Neural progenitor cell (in vitro differentiated cells): ENCODE measurements around the gene KRTAP3-3.

ENCODE experiments used
- EZH2 ChIP-seq: fragments of 200-600 bp; sonication (generic); IDR thresholded peaks from 2 replicates; pipeline ENCODE4 v1.6.1; 2017; ENCODE audit warnings: antibody characterized with exemption, mild to moderate bottlenecking, moderate library complexity
- EZH2phosphoT487 ChIP-seq: fragments of 200-600 bp; sonication (generic); IDR thresholded peaks from 2 replicates; pipeline ENCODE4 v1.6.1; 2017; ENCODE audit warnings: antibody characterized with exemption
- TF ChIP-seq, protein P1 (sequence below): fragments of 200-600 bp; sonication (generic); IDR thresholded peaks from 2 replicates; pipeline ENCODE4 v1.5.1; 2017; ENCODE audit warnings: antibody characterized with exemption, mild to moderate bottlenecking

DNA sequence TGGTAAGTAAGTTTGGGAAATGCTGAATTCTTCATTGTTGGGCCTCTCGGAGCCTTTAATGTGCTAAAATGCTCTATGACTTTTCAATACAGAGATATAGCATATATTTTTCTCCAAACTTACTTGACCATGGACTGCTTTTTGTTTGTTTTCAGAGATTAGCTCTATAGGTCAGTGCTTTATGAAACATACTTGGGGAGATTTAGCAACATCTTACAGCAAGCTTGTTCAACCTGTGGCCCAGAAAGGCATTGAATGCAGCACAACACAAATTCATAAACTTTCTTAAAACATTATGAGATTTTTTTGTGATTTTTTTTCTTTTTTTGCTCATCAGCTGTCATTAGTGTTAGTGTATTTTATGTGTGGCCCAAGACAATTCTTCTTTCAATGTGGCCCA lies 16.0 kb upstream of the KRTAP3-3 start:
- TF ChIP-seq, protein P1, sequence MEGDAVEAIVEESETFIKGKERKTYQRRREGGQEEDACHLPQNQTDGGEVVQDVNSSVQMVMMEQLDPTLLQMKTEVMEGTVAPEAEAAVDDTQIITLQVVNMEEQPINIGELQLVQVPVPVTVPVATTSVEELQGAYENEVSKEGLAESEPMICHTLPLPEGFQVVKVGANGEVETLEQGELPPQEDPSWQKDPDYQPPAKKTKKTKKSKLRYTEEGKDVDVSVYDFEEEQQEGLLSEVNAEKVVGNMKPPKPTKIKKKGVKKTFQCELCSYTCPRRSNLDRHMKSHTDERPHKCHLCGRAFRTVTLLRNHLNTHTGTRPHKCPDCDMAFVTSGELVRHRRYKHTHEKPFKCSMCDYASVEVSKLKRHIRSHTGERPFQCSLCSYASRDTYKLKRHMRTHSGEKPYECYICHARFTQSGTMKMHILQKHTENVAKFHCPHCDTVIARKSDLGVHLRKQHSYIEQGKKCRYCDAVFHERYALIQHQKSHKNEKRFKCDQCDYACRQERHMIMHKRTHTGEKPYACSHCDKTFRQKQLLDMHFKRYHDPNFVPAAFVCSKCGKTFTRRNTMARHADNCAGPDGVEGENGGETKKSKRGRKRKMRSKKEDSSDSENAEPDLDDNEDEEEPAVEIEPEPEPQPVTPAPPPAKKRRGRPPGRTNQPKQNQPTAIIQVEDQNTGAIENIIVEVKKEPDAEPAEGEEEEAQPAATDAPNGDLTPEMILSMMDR = no peak
- TF ChIP-seq EZH2 (no peak), EZH2phosphoT487 (no peak)
